Erythroblast (primary cell): ENCODE measurements around the gene ULK4.

Experiments
- GATA1 ChIP-seq: IDR thresholded peaks from 2 replicates; pipeline ENCODE4 v1.6.1; 2011; ENCODE audit warnings: low read depth, mild to moderate bottlenecking, control low read depth, low read length, moderate library complexity
- POLR2A ChIP-seq: IDR thresholded peaks from 2 replicates; pipeline ENCODE4 v1.6.1; 2011; ENCODE audit warnings: mild to moderate bottlenecking, low read length

DNA sequence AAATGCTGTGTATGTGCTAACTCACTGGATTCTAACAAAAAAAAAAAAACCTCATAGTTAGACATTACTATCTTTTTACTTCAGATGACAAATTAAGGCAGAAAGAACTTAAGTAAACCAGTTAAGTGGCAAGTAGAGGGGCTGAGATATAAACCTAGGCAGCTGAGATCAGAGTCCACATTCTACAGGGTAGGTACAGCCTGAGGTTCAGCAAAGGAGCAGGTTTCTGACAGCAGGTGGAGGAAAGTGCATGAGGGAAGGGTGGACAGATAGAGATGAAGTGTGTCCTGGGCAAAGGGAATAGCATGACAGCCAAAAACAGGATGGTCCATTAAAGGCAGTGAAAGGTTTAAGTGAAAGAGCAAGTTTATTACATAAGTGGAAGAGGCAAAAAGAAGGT, 329.2 kb downstream of the ULK4 start:
- no peak for TF ChIP-seq POLR2A
- TF ChIP-seq GATA1, result no peak
